ENCODE measurements around the gene RFX8. TPM values are rescaled to one million over a fixed set of nuclear protein-coding genes. Genes with fewer than 3 reads are reported as not detected.
A peak's percentile ranks its signal among the peaks of the same experiment; 100 is the strongest.

Gene RFX8
- total and polyA plus RNA-seq, 2 of the 13 experiments (the other 11 are each of a cell fraction or from before 2014, with no cell fraction given), result not detected

DNA sequence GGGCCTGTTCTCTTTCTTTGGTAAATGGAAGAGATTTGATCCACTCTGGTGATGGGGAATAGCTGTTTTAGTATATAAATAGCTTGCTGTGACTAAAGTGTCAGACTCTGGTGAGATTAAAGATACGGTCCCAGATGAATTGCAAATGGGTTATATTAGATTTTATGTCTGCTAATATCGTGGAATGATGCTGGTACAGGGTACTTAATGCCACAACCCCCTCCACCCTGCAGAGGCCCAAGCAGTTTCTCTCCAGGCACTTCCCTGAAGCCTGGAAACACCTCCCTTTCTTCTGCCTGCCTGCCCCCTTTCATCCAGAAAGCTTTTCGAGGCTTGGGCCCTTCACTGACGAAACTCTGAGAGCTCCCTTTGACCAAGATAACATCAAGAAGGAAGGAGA is 21.4 kb upstream of the RFX8 start (continued):
- TF ChIP-seq EED (CRISPR knock-in tag; IDR thresholded peaks at IDR 0.05) (no peak), HDAC6 (IDR thresholded peaks at IDR 0.05; ENCODE audit: low read depth, low read length) (no peak), ZFP90 (CRISPR knock-in tag; IDR thresholded peaks at IDR 0.05; ENCODE audit: borderline replicate concordance) (no peak), CHCHD3 (CRISPR knock-in tag; IDR thresholded peaks at IDR 0.05) (no peak), BRCA1 (CRISPR knock-in tag; IDR thresholded peaks at IDR 0.05) (no peak)
- TF ChIP-seq, protein P1, sequence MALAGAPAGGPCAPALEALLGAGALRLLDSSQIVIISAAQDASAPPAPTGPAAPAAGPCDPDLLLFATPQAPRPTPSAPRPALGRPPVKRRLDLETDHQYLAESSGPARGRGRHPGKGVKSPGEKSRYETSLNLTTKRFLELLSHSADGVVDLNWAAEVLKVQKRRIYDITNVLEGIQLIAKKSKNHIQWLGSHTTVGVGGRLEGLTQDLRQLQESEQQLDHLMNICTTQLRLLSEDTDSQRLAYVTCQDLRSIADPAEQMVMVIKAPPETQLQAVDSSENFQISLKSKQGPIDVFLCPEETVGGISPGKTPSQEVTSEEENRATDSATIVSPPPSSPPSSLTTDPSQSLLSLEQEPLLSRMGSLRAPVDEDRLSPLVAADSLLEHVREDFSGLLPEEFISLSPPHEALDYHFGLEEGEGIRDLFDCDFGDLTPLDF (CRISPR knock-in tag; IDR thresholded peaks at IDR 0.05), result no peak

DNA sequence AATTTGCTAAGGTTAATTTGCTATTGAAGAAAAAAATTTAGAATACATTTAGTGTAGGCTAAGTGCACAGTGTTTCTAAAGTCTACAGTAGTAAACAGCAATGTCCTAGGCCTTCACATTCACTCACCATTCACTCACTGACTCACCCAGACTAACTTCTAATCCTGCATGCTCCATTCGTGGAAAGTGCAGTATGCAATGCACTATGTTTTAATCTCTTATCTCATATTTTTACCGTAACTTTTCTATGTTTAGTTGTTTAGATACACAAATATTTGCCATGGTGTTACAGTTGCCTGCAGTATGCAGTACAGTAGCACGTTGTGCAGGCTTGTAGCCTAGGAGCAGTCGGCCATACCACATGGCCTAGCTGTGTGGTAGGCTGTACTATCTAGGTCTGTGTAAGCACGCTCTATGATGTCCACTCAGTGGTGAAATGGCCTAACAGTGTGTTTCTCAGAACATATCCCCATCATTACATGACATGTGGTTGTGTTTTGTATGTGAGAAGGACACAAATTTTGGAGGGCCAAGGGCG is 18.1 kb upstream of the RFX8 start:
- ChIA-PET POLR2A (no interaction called here), CTCF (ENCODE audit: low intra/inter-chr PET ratio, low total read pairs) (no interaction called here)
- no peak for DNase-seq (ENCODE audit: low spot score)
- Histone ChIP-seq H3K36me3 (replicated peaks in 1 of 2; ENCODE audit: control insufficient read depth in 1 of 2, insufficient read depth in 2 of 2, low read length in 2 of 2) (no peaks in the 10 kb centered on the region), H3K4me2 (ENCODE audit: low read depth, low read length) (no peak overlapping the region), H3K4me3 (replicated peaks in 1 of 3; ENCODE audit: insufficient read depth in 1 of 3, low read depth in 2 of 3, low read length in 3 of 3) (no peak overlapping the region), H3K9ac (ENCODE audit: insufficient read depth, low read depth, low read length) (no peak overlapping the region), H3K27ac (ENCODE audit: extremely low read length, insufficient read depth, low read length) (no peak overlapping the region), H4K20me1 (ENCODE audit: insufficient read depth, low read length) (no peaks in the 10 kb centered on the region), H2AFZ (ENCODE audit: low read length) (no peak overlapping the region), H3K27me3 (ENCODE audit: control insufficient read depth in 1 of 2, insufficient read depth in 2 of 2, low read length in 2 of 2) (peaks cover 0 to 6% of the 10 kb centered on the region in 2 experiments; a peak in 1 of 5 replicates), H3K4me1 (ENCODE audit: insufficient read depth, low read length) (no peaks in the 10 kb centered on the region), H3K9me3 (ENCODE audit: low read length) (no peaks in the 10 kb centered on the region), H3K79me2 (ENCODE audit: insufficient read depth, low read length) (no peaks in the 10 kb centered on the region)
- in situ Hi-C loops (cut with HindIII; ENCODE audit: extremely low pct_ligation_motif_present, low pct_unique_long_range_greater_than_20kb), result no loop called here
- no TSS peak for BruUV-seq (replicated peaks)
- ATAC-seq, result peak; percentile 40; the same call in 2 of the 3 replicates
- no peak for FAIRE-seq
- 39% methylated on average over 6 of the region's 6 CpGs for WGBS (ENCODE audit: low lambda C conversion rate)
- intact Hi-C loops (cut with micrococcal nuclease; ENCODE audit: unreplicated experiment), result no loop called here
- TF ChIP-seq ZNF614 (CRISPR knock-in tag; IDR thresholded peaks at IDR 0.05; ENCODE audit: borderline replicate concordance) (no peak), BORCS8-MEF2B (CRISPR knock-in tag; IDR thresholded peaks at IDR 0.05) (no peak), YEATS2 (CRISPR knock-in tag; IDR thresholded peaks at IDR 0.05; ENCODE audit: borderline replicate concordance) (no peak)
- TF ChIP-seq, protein P2, sequence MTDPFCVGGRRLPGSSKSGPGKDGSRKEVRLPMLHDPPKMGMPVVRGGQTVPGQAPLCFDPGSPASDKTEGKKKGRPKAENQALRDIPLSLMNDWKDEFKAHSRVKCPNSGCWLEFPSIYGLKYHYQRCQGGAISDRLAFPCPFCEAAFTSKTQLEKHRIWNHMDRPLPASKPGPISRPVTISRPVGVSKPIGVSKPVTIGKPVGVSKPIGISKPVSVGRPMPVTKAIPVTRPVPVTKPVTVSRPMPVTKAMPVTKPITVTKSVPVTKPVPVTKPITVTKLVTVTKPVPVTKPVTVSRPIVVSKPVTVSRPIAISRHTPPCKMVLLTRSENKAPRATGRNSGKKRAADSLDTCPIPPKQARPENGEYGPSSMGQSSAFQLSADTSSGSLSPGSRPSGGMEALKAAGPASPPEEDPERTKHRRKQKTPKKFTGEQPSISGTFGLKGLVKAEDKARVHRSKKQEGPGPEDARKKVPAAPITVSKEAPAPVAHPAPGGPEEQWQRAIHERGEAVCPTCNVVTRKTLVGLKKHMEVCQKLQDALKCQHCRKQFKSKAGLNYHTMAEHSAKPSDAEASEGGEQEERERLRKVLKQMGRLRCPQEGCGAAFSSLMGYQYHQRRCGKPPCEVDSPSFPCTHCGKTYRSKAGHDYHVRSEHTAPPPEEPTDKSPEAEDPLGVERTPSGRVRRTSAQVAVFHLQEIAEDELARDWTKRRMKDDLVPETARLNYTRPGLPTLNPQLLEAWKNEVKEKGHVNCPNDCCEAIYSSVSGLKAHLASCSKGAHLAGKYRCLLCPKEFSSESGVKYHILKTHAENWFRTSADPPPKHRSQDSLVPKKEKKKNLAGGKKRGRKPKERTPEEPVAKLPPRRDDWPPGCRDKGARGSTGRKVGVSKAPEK (CRISPR knock-in tag; IDR thresholded peaks at IDR 0.05; ENCODE audit: borderline replicate concordance), result no peak
- TF ChIP-seq, protein P3, sequence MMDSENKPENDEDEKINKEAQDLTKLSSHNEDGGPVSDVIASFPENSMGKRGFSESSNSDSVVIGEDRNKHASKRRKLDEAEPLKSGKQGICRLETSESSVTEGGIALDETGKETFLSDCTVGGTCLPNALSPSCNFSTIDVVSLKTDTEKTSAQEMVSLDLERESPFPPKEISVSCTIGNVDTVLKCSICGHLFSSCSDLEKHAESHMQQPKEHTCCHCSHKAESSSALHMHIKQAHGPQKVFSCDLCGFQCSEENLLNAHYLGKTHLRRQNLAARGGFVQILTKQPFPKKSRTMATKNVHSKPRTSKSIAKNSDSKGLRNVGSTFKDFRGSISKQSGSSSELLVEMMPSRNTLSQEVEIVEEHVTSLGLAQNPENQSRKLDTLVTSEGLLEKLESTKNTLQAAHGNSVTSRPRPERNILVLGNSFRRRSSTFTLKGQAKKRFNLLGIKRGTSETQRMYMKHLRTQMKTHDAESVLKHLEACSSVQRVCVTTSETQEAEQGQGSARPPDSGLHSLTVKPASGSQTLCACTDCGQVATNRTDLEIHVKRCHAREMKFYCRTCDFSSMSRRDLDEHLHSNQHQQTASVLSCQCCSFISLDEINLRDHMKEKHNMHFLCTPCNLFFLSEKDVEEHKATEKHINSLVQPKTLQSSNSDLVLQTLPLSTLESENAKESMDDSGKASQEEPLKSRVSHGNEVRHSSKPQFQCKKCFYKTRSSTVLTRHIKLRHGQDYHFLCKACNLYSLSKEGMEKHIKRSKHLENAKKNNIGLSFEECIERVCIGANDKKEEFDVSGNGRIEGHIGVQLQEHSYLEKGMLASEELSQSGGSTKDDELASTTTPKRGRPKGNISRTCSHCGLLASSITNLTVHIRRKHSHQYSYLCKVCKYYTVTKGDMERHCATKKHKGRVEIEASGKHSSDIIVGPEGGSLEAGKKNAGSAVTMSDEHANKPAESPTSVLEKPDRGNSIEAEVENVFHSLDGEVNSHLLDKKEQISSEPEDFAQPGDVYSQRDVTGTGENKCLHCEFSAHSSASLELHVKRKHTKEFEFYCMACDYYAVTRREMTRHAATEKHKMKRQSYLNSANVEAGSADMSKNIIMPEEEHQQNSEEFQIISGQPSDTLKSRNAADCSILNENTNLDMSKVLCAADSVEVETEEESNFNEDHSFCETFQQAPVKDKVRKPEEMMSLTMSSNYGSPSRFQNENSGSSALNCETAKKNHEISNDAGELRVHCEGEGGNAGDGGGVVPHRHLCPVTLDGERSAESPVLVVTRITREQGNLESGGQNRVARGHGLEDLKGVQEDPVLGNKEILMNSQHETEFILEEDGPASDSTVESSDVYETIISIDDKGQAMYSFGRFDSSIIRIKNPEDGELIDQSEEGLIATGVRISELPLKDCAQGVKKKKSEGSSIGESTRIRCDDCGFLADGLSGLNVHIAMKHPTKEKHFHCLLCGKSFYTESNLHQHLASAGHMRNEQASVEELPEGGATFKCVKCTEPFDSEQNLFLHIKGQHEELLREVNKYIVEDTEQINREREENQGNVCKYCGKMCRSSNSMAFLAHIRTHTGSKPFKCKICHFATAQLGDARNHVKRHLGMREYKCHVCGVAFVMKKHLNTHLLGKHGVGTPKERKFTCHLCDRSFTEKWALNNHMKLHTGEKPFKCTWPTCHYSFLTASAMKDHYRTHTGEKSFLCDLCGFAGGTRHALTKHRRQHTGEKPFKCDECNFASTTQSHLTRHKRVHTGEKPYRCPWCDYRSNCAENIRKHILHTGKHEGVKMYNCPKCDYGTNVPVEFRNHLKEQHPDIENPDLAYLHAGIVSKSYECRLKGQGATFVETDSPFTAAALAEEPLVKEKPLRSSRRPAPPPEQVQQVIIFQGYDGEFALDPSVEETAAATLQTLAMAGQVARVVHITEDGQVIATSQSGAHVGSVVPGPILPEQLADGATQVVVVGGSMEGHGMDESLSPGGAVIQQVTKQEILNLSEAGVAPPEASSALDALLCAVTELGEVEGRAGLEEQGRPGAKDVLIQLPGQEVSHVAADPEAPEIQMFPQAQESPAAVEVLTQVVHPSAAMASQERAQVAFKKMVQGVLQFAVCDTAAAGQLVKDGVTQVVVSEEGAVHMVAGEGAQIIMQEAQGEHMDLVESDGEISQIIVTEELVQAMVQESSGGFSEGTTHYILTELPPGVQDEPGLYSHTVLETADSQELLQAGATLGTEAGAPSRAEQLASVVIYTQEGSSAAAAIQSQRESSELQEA (CRISPR knock-in tag; IDR thresholded peaks at IDR 0.05; ENCODE audit: not compliant biosample characterization), result no peak
